ENCODE measurements around the gene SIGLEC5. TPM values are rescaled to one million over a fixed set of nuclear protein-coding genes. Genes with fewer than 3 reads are reported as not detected.

The SIGLEC5 gene
- total RNA-seq, 2 donors from 2014 or later = 0.71 to 0.81 TPM

- ATAC-seq = no peak
- intact Hi-C loops (cut with DNase I) = no loop called here
- no peak for DNase-seq
Observed at GRCh38 chr19:51564791-51565190, 65.4 kb downstream of the SIGLEC5 start.

Other genes starting within 250 kb of the SIGLEC5 start
- gene LIM2, start 242.4 kb downstream of the SIGLEC5 start, total RNA-seq = not detected
- gene C19orf84, start 239.8 kb downstream of the SIGLEC5 start, total RNA-seq = not detected
- gene SIGLEC10, start 212.8 kb downstream of the SIGLEC5 start, total RNA-seq = 1 to 10 TPM; 1.4 to 1.6 TPM
- under 1 TPM in 1 of 2 donors, not detected in 1; 0.09 TPM for gene SIGLEC8, start 171.9 kb downstream of the SIGLEC5 start, total RNA-seq
- not detected for gene CEACAM18, start 151.9 kb downstream of the SIGLEC5 start, total RNA-seq
- gene SIGLEC12, start 128.6 kb downstream of the SIGLEC5 start, total RNA-seq = 1 to 10 TPM in 1 of 2 donors, not detected in 1; 1.1 TPM
- 1 to 10 TPM in 1 of 2 donors, not detected in 1; 1.0 TPM for gene SIGLEC6, start 98.7 kb downstream of the SIGLEC5 start, total RNA-seq
- gene ZNF175, start 59.1 kb downstream of the SIGLEC5 start, total RNA-seq = 10 to 100 TPM in 1 of 2 donors, 1 to 10 TPM in 1; 9.6 to 10.8 TPM
- 1 to 10 TPM; 1.2 to 4.2 TPM for gene SIGLEC14, start 16.4 kb upstream of the SIGLEC5 start, total RNA-seq
- 10 to 100 TPM; 11.7 to 17.1 TPM for gene SPACA6, start 62.9 kb upstream of the SIGLEC5 start, total RNA-seq
- 1 to 10 TPM; 7.2 to 8.7 TPM for gene HAS1, start 93.6 kb upstream of the SIGLEC5 start, total RNA-seq
- 10 to 100 TPM; 12.9 to 14.5 TPM for gene FPR1, start 121.5 kb upstream of the SIGLEC5 start, total RNA-seq
- 1 to 10 TPM; 1.1 to 2.4 TPM for gene FPR2, start 130.8 kb upstream of the SIGLEC5 start, total RNA-seq
- 10 to 100 TPM; 11.0 TPM for gene FPR3, start 164.8 kb upstream of the SIGLEC5 start, total RNA-seq

All from left cardiac atrium (tissue), 4 donors.